22Rv1 (cell line): Measurements from ENCODE around the gene SF3B3.
A peak's percentile ranks its signal among the peaks of the same experiment; 100 is the strongest.

Experiments used
- H3K27ac ChIP-seq: fragments of 450-650 bp; 2 replicates; pipeline ENCODE4 v1.5.1; 2017
- CTCF ChIP-seq: fragments of 450-650 bp; IDR thresholded peaks from 2 replicates; pipeline ENCODE4 v1.5.1; 2017; ENCODE audit warnings: mild to moderate bottlenecking
- ZFX ChIP-seq: fragments of 450-650 bp; IDR thresholded peaks from 2 replicates; pipeline ENCODE4 v1.6.1; 2017; ENCODE audit warnings: antibody characterized with exemption, borderline replicate concordance

SF3B3 gene

GRCh38 chr16:70575376-70575775 is 51.8 kb downstream of the SF3B3 start:
- TF ChIP-seq CTCF (no peak), ZFX (no peak)
- H3K27ac ChIP-seq, result peak overlapping the region; percentile 20; the same call in 1 of the 2 replicates

GRCh38 chr16:70576431-70577255 is 53.0 kb downstream of the SF3B3 start:
- H3K27ac ChIP-seq, result peak overlapping the region; percentile 26; the same call in 1 of the 2 replicates
- no peak for TF ChIP-seq CTCF

GRCh38 chr16:70577256-70577698 is 53.7 kb downstream of the SF3B3 start:
- H3K27ac ChIP-seq, result no peak overlapping the region
- TF ChIP-seq CTCF (no peak), ZFX (no peak)

- TF ChIP-seq CTCF, result no peak
- no peak for TF ChIP-seq ZFX
- no peak overlapping the region for H3K27ac ChIP-seq
These were observed 54.4 kb downstream of the SF3B3 start for GRCh38 chr16:70578035-70578434.

- TF ChIP-seq CTCF, result no peak
- no peak for TF ChIP-seq ZFX
- no peak overlapping the region for H3K27ac ChIP-seq
These were observed 55.6 kb downstream of the SF3B3 start for GRCh38 chr16:70579248-70579647.

- no peak overlapping the region for H3K27ac ChIP-seq
- no peak for TF ChIP-seq ZFX
- TF ChIP-seq CTCF, result no peak
These were observed 56.3 kb downstream of the SF3B3 start for GRCh38 chr16:70579648-70580630.
